Smooth muscle cell of the brain vasculature (primary cell): Measurements from ENCODE around the gene FAM78A.

Experiments
- DNase-seq: peaks from one replicate; pipeline ENCODE4 v3.0.0-alpha.2; 2012; ENCODE audit warnings: low read depth, low spot score

Gene FAM78A

GRCh38 chr9:131303381-131304321 is 27.3 kb upstream of the FAM78A start:
- DNase-seq, result no peak

GRCh38 chr9:131302244-131303075 is 26.1 kb upstream of the FAM78A start:
- DNase-seq, result no peak

DNA sequence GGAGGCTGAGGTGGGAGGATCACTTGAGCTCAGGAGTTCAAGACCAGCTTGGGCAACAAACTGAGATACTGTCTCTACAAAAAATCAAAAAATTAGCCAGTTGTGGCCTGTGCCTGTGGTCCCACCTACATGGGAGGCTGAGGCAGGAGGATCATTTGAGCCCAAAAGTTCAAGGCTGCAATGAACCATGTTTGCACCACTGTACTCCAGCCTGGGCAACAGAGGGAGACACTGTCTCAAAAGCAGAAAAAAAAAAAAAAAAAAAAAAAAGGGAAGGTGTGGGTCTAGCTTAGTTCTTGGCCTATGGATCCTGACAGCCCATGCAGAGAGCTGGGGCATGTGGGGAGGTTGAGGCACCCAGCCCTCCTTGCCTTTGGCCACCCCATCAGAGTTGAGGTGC is 24.1 kb upstream of the FAM78A start:
- no peak for DNase-seq

DNA sequence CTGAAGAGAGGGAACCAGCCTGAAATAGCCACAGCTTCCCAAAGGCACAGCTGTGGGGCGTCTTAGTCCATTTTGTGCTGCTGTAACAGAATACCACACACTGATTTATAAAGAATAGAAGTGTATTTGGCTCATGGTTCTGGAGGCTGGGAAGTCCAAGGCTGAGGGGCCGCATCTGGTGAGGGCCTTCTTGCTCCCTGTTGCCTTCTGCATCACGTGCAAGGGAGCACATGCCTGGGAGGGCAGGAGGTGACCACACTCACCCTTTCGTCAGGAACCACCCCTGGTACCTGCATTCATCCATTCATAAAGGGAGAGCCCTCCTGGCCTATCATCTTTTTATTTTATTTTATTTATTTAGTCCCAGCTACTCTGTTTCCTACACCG is 23.6 kb upstream of the FAM78A start:
- no peak for DNase-seq

GRCh38 chr9:131299346-131299960 is 23.1 kb upstream of the FAM78A start:
- no peak for DNase-seq

DNA sequence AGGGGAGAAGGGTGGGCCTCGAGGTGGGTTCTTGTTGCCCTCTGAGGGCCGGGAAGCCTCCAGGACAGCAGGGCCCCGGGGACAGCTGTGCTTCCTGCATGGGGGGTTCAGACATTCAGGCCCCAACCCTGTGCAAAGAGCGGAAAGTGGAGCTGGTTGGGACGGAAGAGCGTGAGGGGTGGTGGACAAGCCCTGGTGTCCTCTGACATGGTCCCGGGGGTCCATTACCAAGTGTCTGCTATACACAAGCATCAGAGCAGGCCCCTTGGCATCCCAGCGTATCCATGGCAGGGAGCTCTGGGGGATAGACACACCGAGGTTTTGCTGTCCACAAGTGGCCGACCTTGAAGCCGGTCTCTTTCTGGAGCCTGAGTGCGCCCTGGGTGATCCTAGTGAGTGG is 22.5 kb upstream of the FAM78A start:
- no peak for DNase-seq

- DNase-seq, result no peak
Measured at GRCh38 chr9:131298341-131298740, 22.0 kb upstream of the FAM78A start.

GRCh38 chr9:131297903-131298302 is 21.6 kb upstream of the FAM78A start:
- no peak for DNase-seq

- no peak for DNase-seq
Measured at GRCh38 chr9:131296906-131297500, 20.7 kb upstream of the FAM78A start.

DNA sequence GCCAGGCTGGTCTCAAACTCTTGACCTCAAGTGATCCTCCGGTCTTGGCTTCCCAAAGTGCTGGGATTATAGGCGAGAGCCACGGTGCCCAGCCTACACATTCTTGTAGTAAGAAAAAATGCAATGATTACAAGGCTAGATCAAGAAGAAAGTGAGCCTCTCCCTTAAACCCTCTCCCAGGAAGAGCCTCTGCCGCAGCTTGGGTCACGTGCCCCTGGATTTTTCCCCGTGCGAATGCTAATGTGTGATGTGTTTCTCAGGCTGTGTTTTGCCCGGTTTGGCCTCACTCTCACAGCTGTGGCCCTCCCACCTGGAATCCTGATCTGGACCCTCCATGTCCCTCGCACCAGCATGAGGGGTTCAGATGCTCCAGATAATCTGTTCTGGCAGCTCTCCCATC is 20.1 kb upstream of the FAM78A start:
- DNase-seq, result no peak

DNA sequence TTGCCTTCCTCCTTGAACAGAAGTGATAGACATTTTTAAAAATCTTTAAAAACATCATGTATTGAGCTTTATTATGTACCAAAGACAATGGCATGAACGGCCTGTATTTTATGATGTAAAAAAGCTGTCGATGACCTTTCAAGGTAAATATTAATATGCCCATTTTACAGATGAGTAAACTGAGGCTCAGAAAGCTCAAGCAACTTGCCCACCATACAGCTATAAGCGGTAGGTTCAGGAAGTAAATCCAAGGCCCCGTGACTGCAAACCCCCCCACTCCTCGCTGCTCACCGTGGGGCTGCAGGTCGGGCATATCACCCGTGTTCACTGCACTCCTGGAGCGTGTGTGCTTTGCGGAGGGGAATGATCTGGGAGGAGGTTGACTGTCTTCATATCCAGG is 16.6 kb upstream of the FAM78A start:
- DNase-seq, result no peak

GRCh38 chr9:131291795-131292315 is 15.5 kb upstream of the FAM78A start:
- no peak for DNase-seq

DNA sequence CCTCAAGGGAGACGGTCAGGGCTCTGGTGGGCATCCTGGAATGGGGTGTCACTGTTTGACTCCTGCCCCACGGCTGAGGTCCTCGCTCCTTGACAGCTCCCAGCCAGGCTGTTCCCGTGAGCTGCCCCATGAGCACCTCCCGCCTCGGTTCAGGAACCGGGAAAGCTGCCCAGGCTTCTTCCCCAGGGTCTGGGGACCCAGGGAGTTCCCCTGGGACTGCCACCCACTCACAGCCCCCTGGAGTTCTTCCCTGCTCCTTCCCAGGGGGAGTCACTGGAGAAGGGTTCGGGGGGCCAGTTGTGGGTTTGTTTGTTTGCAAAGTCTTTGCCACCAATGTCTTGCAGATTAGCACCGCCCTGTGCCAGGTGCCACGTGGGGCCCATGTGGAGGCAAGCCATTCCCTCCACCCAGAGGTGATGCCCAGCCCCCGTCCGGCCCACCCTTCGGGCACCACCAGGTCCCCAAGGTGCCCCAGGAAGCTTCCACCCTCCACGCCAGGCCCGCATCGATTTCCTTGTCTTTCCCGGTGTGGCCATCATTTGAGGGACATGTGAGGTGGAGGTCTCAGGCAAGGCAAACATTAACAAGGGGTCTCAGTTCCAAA is 14.6 kb upstream of the FAM78A start:
- DNase-seq, result no peak

DNA sequence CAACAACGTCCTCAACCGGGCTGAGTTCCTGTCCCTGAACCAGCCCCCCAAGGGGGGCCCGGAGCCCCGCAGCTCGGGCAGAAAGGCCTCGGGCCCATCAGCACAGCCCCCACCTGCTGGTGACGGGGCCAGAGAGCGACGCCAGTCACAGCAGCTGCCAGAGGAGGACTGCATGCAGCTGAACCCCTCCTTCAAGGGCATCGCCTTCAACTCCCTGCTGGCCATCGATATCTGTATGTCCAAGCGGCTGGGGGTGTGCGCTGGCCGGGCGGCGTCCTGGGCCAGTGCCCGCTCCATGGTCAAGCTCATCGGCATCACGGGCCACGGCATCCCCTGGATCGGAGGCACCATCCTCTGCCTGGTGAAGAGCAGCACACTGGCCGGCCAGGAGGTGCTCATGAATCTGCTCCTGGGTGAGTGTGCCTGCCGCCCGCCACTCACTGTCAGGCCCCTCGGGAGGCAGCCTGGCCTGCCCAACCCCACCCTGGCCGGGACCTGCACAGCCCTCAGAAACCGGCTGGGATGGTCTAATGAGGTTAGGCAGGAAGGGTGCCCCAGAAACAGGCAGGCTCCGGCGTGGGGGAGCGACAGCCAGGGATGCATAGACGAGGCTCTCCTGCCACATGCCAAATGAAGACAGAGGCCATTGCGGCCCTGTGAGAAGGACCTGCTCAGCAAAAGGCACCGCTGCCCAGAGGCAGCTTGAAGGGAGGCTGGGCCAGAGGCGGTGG is 13.9 kb upstream of the FAM78A start:
- DNase-seq, result no peak

GRCh38 chr9:131289301-131290035 is 13.2 kb upstream of the FAM78A start, which contains the start of gene PLPP7:
PLPP7 (plus strand) TSS chr9:131289723; CDS start chr9:131289998, 275 bp downstream.
- DNase-seq, result peak; percentile 15

GRCh38 chr9:131288217-131288616 is 11.9 kb upstream of the FAM78A start:
- no peak for DNase-seq

- DNase-seq, result no peak
Measured at GRCh38 chr9:131287359-131287758, 11.0 kb upstream of the FAM78A start.

DNA sequence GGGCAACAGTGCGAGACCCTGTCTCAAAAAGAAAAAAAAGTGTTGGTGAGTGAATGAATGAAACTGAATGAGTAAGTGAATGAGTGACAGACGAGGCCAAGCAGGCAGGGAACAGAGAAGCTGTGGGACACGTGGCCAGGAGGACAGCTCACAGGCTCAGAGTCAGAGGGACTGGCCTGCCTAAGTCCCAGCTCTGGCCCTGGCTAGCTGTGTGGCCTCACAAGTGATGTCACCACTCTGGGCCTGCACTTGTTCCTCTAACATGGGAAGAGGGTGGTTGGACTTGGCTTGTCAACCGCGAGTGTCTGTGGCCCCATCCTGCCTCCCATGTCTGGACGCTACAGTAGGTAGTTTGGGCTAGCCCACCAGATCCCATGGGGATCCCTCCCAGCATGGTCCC is 8.5 kb upstream of the FAM78A start:
- no peak for DNase-seq

DNA sequence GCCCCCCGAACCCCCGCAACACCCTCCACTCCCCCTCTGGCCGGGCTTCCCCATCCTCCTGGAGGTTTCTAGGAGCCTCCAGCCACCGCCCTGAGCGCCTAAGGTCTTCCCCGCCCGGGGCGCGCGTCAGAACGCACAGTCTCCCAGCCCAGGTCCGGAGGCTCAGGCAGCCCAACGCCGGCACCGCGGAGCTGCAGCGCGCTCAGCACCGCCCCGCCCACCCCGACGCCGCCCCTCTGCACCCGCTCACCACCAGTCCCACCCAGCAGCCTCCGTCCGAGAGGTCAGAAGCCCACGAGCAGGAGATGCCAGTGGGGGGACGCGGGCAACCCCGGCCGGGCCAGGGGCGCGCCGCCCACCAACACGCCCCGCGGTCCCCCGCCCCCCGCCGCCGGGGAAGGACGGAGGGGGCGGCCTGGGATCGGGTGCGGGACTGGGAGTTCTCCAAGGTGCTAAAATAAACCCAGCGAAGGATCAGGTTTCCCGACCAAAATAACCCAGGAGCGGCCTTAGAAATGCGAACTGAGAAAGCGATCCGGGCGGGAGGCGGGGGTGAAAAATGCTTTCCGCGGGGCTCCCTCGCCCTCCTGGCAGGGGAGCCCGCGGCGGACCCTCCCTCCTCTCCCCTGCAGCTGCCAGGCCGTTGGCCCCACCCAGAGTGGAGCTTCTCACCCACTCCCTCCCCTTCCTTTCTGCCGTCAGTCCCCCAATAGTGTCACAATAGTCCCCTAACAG is 6.5 kb upstream of the FAM78A start:
- no peak for DNase-seq
